OCI-LY3 (cell line): ENCODE data around the gene PLOD2.

Source experiments
- H2AFZ ChIP-seq: fragments of 200-600, 300-600 bp; shearing (Covaris generic); 2 replicates; pipeline ENCODE4 v1.6.0; 2014; ENCODE audit warnings: antibody characterized with exemption, low read depth, low read length
- H3K27ac ChIP-seq: fragments of 200-600, 300-600 bp; sonication (generic); 2 replicates; pipeline ENCODE4 v1.5.1; 2014; ENCODE audit warnings: mild to moderate bottlenecking, low read length, moderate library complexity, mixed read lengths
- H3K27me3 ChIP-seq: fragments of 200-600, 300-600 bp; sonication (generic); 2 replicates; pipeline ENCODE4 v1.6.1; 2014; ENCODE audit warnings: low read depth, low read length, mixed read lengths
- H3K36me3 ChIP-seq: fragments of 200-600, 300-600 bp; sonication (generic); replicated peaks from 2 replicates; pipeline ENCODE3; 2014; ENCODE audit warnings: low read depth, low read length, mixed read lengths
- H3K4me1 ChIP-seq: fragments of 300-600, 200-600 bp; sonication (generic); 2 replicates; pipeline ENCODE4 v1.6.1; 2014; ENCODE audit warnings: low read length, mixed read lengths
- H3K4me2 ChIP-seq: fragments of 200-600, 300-600 bp; sonication (generic); 2 replicates; pipeline ENCODE4 v1.6.1; 2014; ENCODE audit warnings: low read length, mixed read lengths
- H3K4me3 ChIP-seq: fragments of 300-600, 200-600 bp; sonication (generic); 2 replicates; pipeline ENCODE4 v1.5.1; 2014; ENCODE audit warnings: antibody characterized with exemption, mild to moderate bottlenecking, low read length, moderate library complexity
- H3K79me2 ChIP-seq: fragments of 300-600, 200-600 bp; shearing (Covaris generic); 2 replicates; pipeline ENCODE4 v1.6.1; 2014; ENCODE audit warnings: mild to moderate bottlenecking, low read length, mixed read lengths
- H3K9ac ChIP-seq: fragments of 300-600, 200-600 bp; shearing (Covaris generic); 2 replicates; pipeline ENCODE4 v1.6.0; 2014; ENCODE audit warnings: mild to moderate bottlenecking, low read length, moderate library complexity
- H3K9me3 ChIP-seq: fragments of 200-600, 300-600 bp; shearing (Covaris generic); 2 replicates; pipeline ENCODE4 v1.6.1; 2014; ENCODE audit warnings: low read length, mixed read lengths; ENCODE audit not compliant: insufficient read depth
- H4K20me1 ChIP-seq: fragments of 200-600, 300-600 bp; sonication (generic); 2 replicates; pipeline ENCODE4 v1.6.1; 2016; ENCODE audit warnings: low read length, mixed read lengths; ENCODE audit not compliant: insufficient read depth
- EZH2phosphoT487 ChIP-seq: fragments of 200-600 bp; shearing (Covaris generic); IDR thresholded peaks from 2 replicates; pipeline ENCODE4 v1.6.1; 2018; ENCODE audit warnings: antibody characterized with exemption, mixed run types, low read depth
- TF ChIP-seq, protein P1 (sequence below): fragments of 200-600, 300-600 bp; sonication (generic); IDR thresholded peaks from 2 replicates; pipeline ENCODE4 v1.5.1; 2014; ENCODE audit warnings: antibody characterized with exemption, low read length, low read depth

Gene PLOD2

DNA sequence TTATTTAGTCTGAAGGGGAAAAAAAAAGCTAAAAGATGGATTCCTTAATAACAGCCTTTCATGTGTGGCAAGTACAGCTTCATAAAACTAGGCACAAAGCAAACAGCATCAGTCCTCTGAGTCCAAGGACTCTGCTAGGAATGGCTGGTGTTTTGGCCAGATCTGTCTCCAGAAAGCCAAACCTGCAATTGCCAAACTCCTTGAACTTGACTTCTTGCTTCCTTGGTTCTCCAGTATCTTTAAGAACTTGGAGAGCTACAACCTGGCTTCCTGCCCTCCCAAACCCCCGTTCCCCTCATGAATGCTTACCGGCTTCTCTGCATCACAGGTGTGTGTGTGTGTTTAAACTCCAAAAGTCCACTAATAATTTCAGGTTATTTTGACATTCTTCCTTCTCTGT, 1.6 kb upstream of the PLOD2 start:
- H3K4me3 ChIP-seq = no peak overlapping the region
- H3K4me1 ChIP-seq = no peaks in the 10 kb centered on the region
- no peaks in the 10 kb centered on the region for H3K79me2 ChIP-seq
- no peaks in the 10 kb centered on the region for H3K36me3 ChIP-seq
- no peak overlapping the region for H2AFZ ChIP-seq
- H3K4me2 ChIP-seq = no peak overlapping the region
- TF ChIP-seq, protein P1, sequence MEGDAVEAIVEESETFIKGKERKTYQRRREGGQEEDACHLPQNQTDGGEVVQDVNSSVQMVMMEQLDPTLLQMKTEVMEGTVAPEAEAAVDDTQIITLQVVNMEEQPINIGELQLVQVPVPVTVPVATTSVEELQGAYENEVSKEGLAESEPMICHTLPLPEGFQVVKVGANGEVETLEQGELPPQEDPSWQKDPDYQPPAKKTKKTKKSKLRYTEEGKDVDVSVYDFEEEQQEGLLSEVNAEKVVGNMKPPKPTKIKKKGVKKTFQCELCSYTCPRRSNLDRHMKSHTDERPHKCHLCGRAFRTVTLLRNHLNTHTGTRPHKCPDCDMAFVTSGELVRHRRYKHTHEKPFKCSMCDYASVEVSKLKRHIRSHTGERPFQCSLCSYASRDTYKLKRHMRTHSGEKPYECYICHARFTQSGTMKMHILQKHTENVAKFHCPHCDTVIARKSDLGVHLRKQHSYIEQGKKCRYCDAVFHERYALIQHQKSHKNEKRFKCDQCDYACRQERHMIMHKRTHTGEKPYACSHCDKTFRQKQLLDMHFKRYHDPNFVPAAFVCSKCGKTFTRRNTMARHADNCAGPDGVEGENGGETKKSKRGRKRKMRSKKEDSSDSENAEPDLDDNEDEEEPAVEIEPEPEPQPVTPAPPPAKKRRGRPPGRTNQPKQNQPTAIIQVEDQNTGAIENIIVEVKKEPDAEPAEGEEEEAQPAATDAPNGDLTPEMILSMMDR = no peak
- no peak for TF ChIP-seq EZH2phosphoT487
- H4K20me1 ChIP-seq = no peaks in the 10 kb centered on the region
- H3K27me3 ChIP-seq = no peaks in the 10 kb centered on the region
- H3K9ac ChIP-seq = no peak overlapping the region
- H3K27ac ChIP-seq = no peak overlapping the region
- no peaks in the 10 kb centered on the region for H3K9me3 ChIP-seq

DNA sequence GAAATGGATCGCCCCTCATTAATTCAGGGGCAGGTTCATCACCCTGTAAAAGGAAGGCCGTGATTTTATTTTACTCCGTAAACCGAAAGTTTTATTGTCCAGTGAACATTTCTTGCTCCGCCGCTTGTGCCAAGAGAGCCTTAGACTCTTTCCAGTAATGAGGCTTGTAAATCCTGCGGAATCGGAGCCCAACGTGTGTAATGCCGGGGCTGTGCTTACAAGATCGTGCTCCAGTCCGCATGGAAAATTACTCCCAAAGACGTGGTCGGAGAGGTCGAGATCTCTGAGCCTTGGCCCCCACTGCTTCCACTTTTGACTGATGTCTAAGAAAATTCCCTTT, 649 bp upstream of the PLOD2 start:
- Histone ChIP-seq H2AFZ (no peak overlapping the region), H3K79me2 (no peaks in the 10 kb centered on the region), H3K9me3 (no peaks in the 10 kb centered on the region), H3K4me1 (no peaks in the 10 kb centered on the region), H3K27me3 (no peaks in the 10 kb centered on the region), H3K36me3 (no peaks in the 10 kb centered on the region), H4K20me1 (no peaks in the 10 kb centered on the region), H3K4me2 (no peak overlapping the region), H3K27ac (no peak overlapping the region), H3K4me3 (no peak overlapping the region), H3K9ac (no peak overlapping the region)
- TF ChIP-seq, protein P1 = no peak
- TF ChIP-seq EZH2phosphoT487 = no peak

GRCh38 chr3:146160321-146160963, 542 bp downstream of the PLOD2 start:
- Histone ChIP-seq H3K27me3 (no peaks in the 10 kb centered on the region), H3K79me2 (no peaks in the 10 kb centered on the region), H3K9me3 (no peaks in the 10 kb centered on the region), H3K4me3 (no peak overlapping the region), H3K4me2 (no peak overlapping the region), H4K20me1 (no peaks in the 10 kb centered on the region), H3K4me1 (no peaks in the 10 kb centered on the region), H3K9ac (no peak overlapping the region), H3K27ac (no peak overlapping the region), H3K36me3 (no peaks in the 10 kb centered on the region), H2AFZ (no peak overlapping the region)
- TF ChIP-seq EZH2phosphoT487 = no peak
- TF ChIP-seq, protein P1 = no peak

- H3K27ac ChIP-seq = no peak overlapping the region
- H3K36me3 ChIP-seq = no peaks in the 10 kb centered on the region
- H4K20me1 ChIP-seq = no peaks in the 10 kb centered on the region
- TF ChIP-seq EZH2phosphoT487 = no peak
- TF ChIP-seq, protein P1 = no peak
- H3K79me2 ChIP-seq = no peaks in the 10 kb centered on the region
- H3K27me3 ChIP-seq = no peaks in the 10 kb centered on the region
- no peak overlapping the region for H2AFZ ChIP-seq
- H3K4me2 ChIP-seq = no peak overlapping the region
- H3K9ac ChIP-seq = no peak overlapping the region
- H3K9me3 ChIP-seq = no peaks in the 10 kb centered on the region
- H3K4me3 ChIP-seq = no peak overlapping the region
- H3K4me1 ChIP-seq = no peaks in the 10 kb centered on the region
Measured at GRCh38 chr3:146159616-146160320, 1.2 kb downstream of the PLOD2 start.
